ENCODE results near the gene PIGT.

- TF ChIP-seq CTCF (IDR thresholded peaks at IDR 0.05) (no peak), EP300 (IDR thresholded peaks at IDR 0.05) (no peak)
Measured at GRCh38 chr20:45462711-45463509, 47.0 kb downstream of the PIGT start.
